ENCODE results near the gene HFE. TPM values are rescaled to one million over a fixed set of nuclear protein-coding genes. Genes with fewer than 3 reads are reported as not detected.

HFE gene
- total and polyA plus RNA-seq, 2 of the 13 experiments (the other 11 are each of a cell fraction or from before 2014, with no cell fraction given): 3.7 to 6.3 TPM

- TF ChIP-seq ZNF367 (CRISPR knock-in tag; IDR thresholded peaks at IDR 0.05; ENCODE audit: borderline replicate concordance) (no peak), TCF7 (IDR thresholded peaks at IDR 0.05; ENCODE audit: low read depth) (no peak), DNMT3B (CRISPR knock-in tag; conservative IDR thresholded peaks at IDR 0.05) (0 out of 2 replicates have a peak, but pooled peaks have one; percentile 28), SPEN (CRISPR knock-in tag; IDR thresholded peaks at IDR 0.05; ENCODE audit: low read depth) (no peak; the same call in 1 of the 2 replicates), ONECUT2 (CRISPR knock-in tag; IDR thresholded peaks at IDR 0.05) (no peak), ZNF530 (CRISPR knock-in tag; IDR thresholded peaks at IDR 0.05; ENCODE audit: low read depth) (no peak), RNF2 (conservative IDR thresholded peaks at IDR 0.05; ENCODE audit: low read depth) (0 out of 2 replicates have a peak, but pooled peaks have one; percentile 34), YY1 (IDR thresholded peaks at IDR 0.05; ENCODE audit: insufficient read depth, insufficient replicate concordance, low read depth, low read length) (peak; percentile 9), ZNF652 (CRISPR knock-in tag; IDR thresholded peaks at IDR 0.05; ENCODE audit: borderline replicate concordance, low read depth) (no peak), MBNL3 (CRISPR knock-in tag; conservative IDR thresholded peaks at IDR 0.05) (no peak), CBX5 (CRISPR knock-in tag; IDR thresholded peaks at IDR 0.05; ENCODE audit: borderline replicate concordance) (peak; percentile 17; the same call in 1 of the 2 replicates), SP2 (CRISPR knock-in tag; IDR thresholded peaks at IDR 0.05) (0 out of 2 replicates have a peak, but pooled peaks have one; percentile 32), SUZ12 (IDR thresholded peaks at IDR 0.05; ENCODE audit: low read depth, low read length) (no peak), RFX5 (IDR thresholded peaks at IDR 0.05; ENCODE audit: low read depth, low read length) (no peak), SMAD1 (CRISPR knock-in tag; IDR thresholded peaks at IDR 0.05; ENCODE audit: borderline replicate concordance, low read depth) (no peak), CBX1 (IDR thresholded peaks at IDR 0.05; ENCODE audit: low read depth) (no peak), BRF2 (CRISPR knock-in tag; IDR thresholded peaks at IDR 0.05) (no peak), MNT (IDR thresholded peaks at IDR 0.05) (no peak), ZNF672 (CRISPR knock-in tag; IDR thresholded peaks at IDR 0.05) (no peak), THYN1 (CRISPR knock-in tag; IDR thresholded peaks at IDR 0.05; ENCODE audit: borderline replicate concordance, low read depth) (no peak), ZKSCAN5 (CRISPR knock-in tag; IDR thresholded peaks at IDR 0.05) (no peak)
- TF ChIP-seq, protein P1, sequence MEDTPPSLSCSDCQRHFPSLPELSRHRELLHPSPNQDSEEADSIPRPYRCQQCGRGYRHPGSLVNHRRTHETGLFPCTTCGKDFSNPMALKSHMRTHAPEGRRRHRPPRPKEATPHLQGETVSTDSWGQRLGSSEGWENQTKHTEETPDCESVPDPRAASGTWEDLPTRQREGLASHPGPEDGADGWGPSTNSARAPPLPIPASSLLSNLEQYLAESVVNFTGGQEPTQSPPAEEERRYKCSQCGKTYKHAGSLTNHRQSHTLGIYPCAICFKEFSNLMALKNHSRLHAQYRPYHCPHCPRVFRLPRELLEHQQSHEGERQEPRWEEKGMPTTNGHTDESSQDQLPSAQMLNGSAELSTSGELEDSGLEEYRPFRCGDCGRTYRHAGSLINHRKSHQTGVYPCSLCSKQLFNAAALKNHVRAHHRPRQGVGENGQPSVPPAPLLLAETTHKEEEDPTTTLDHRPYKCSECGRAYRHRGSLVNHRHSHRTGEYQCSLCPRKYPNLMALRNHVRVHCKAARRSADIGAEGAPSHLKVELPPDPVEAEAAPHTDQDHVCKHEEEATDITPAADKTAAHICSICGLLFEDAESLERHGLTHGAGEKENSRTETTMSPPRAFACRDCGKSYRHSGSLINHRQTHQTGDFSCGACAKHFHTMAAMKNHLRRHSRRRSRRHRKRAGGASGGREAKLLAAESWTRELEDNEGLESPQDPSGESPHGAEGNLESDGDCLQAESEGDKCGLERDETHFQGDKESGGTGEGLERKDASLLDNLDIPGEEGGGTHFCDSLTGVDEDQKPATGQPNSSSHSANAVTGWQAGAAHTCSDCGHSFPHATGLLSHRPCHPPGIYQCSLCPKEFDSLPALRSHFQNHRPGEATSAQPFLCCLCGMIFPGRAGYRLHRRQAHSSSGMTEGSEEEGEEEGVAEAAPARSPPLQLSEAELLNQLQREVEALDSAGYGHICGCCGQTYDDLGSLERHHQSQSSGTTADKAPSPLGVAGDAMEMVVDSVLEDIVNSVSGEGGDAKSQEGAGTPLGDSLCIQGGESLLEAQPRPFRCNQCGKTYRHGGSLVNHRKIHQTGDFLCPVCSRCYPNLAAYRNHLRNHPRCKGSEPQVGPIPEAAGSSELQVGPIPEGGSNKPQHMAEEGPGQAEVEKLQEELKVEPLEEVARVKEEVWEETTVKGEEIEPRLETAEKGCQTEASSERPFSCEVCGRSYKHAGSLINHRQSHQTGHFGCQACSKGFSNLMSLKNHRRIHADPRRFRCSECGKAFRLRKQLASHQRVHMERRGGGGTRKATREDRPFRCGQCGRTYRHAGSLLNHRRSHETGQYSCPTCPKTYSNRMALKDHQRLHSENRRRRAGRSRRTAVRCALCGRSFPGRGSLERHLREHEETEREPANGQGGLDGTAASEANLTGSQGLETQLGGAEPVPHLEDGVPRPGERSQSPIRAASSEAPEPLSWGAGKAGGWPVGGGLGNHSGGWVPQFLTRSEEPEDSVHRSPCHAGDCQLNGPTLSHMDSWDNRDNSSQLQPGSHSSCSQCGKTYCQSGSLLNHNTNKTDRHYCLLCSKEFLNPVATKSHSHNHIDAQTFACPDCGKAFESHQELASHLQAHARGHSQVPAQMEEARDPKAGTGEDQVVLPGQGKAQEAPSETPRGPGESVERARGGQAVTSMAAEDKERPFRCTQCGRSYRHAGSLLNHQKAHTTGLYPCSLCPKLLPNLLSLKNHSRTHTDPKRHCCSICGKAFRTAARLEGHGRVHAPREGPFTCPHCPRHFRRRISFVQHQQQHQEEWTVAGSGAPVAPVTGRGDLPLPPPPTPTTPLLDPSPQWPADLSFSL (CRISPR knock-in tag; IDR thresholded peaks at IDR 0.05): 0 out of 2 replicates have a peak, but pooled peaks have one; percentile 35
Observed at GRCh38 chr6:26087284-26088115, at the start of gene HFE (continued).
